ENCODE results near the gene ADCY2. TPM values are rescaled to one million over a fixed set of nuclear protein-coding genes. Genes with fewer than 3 reads are reported as not detected.

Gene ADCY2
- polyA plus RNA-seq, 1 of the 3 experiments (the other 2 are of a cell fraction): not detected

- TF ChIP-seq MEF2A (IDR thresholded peaks at IDR 0.05; ENCODE audit: borderline replicate concordance, low read depth) (no peak), TCF12 (IDR thresholded peaks at IDR 0.05) (no peak), MXI1 (IDR thresholded peaks at IDR 0.05; ENCODE audit: low read depth, low read length) (no peak), TEAD4 (IDR thresholded peaks at IDR 0.05; ENCODE audit: borderline replicate concordance, insufficient read depth) (no peak), POLR2AphosphoS5 (IDR thresholded peaks at IDR 0.05; ENCODE audit: low read depth, low read length) (no peak), TAF1 (IDR thresholded peaks at IDR 0.05; ENCODE audit: borderline replicate concordance, low read depth, low read length) (no peak)
Observed at GRCh38 chr5:7857926-7858632, 462.1 kb downstream of the ADCY2 start (continued).

GRCh38 chr5:7866196-7866595, 470.3 kb downstream of the ADCY2 start:
- H3K27me3 ChIP-seq (ENCODE audit: insufficient read depth): no peaks in the 10 kb centered on the region
- H4K20me1 ChIP-seq (ENCODE audit: insufficient read depth): peaks cover 11% of the 10 kb centered on the region
- DNase-seq: no peak
- no peak for TF ChIP-seq TEAD4 (IDR thresholded peaks at IDR 0.05; ENCODE audit: borderline replicate concordance, insufficient read depth)
- no peak for TF ChIP-seq USF2 (IDR thresholded peaks at IDR 0.05; ENCODE audit: borderline replicate concordance, low read depth, low read length)
- TF ChIP-seq RXRA (IDR thresholded peaks at IDR 0.05; ENCODE audit: borderline replicate concordance, low read depth): no peak
- TF ChIP-seq, protein P1, sequence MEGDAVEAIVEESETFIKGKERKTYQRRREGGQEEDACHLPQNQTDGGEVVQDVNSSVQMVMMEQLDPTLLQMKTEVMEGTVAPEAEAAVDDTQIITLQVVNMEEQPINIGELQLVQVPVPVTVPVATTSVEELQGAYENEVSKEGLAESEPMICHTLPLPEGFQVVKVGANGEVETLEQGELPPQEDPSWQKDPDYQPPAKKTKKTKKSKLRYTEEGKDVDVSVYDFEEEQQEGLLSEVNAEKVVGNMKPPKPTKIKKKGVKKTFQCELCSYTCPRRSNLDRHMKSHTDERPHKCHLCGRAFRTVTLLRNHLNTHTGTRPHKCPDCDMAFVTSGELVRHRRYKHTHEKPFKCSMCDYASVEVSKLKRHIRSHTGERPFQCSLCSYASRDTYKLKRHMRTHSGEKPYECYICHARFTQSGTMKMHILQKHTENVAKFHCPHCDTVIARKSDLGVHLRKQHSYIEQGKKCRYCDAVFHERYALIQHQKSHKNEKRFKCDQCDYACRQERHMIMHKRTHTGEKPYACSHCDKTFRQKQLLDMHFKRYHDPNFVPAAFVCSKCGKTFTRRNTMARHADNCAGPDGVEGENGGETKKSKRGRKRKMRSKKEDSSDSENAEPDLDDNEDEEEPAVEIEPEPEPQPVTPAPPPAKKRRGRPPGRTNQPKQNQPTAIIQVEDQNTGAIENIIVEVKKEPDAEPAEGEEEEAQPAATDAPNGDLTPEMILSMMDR (IDR thresholded peaks at IDR 0.05): no peak
- TF ChIP-seq, protein P2, sequence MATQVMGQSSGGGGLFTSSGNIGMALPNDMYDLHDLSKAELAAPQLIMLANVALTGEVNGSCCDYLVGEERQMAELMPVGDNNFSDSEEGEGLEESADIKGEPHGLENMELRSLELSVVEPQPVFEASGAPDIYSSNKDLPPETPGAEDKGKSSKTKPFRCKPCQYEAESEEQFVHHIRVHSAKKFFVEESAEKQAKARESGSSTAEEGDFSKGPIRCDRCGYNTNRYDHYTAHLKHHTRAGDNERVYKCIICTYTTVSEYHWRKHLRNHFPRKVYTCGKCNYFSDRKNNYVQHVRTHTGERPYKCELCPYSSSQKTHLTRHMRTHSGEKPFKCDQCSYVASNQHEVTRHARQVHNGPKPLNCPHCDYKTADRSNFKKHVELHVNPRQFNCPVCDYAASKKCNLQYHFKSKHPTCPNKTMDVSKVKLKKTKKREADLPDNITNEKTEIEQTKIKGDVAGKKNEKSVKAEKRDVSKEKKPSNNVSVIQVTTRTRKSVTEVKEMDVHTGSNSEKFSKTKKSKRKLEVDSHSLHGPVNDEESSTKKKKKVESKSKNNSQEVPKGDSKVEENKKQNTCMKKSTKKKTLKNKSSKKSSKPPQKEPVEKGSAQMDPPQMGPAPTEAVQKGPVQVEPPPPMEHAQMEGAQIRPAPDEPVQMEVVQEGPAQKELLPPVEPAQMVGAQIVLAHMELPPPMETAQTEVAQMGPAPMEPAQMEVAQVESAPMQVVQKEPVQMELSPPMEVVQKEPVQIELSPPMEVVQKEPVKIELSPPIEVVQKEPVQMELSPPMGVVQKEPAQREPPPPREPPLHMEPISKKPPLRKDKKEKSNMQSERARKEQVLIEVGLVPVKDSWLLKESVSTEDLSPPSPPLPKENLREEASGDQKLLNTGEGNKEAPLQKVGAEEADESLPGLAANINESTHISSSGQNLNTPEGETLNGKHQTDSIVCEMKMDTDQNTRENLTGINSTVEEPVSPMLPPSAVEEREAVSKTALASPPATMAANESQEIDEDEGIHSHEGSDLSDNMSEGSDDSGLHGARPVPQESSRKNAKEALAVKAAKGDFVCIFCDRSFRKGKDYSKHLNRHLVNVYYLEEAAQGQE (IDR thresholded peaks at IDR 0.05; ENCODE audit: low read depth, low read length): no peak
- no peak for TF ChIP-seq USF1 (IDR thresholded peaks at IDR 0.05; ENCODE audit: borderline replicate concordance, low read depth)
- TF ChIP-seq RCOR1 (IDR thresholded peaks at IDR 0.05; ENCODE audit: low read length): no peak
- TF ChIP-seq GATA2 (CRISPR knock-in tag; IDR thresholded peaks at IDR 0.05): no peak
- TF ChIP-seq NRF1 (IDR thresholded peaks at IDR 0.05; ENCODE audit: low read depth, low read length): no peak
- no peak for TF ChIP-seq NFIC (IDR thresholded peaks at IDR 0.05; ENCODE audit: borderline replicate concordance)
- TF ChIP-seq ELF1 (IDR thresholded peaks at IDR 0.05): no peak
- TF ChIP-seq YY1 (IDR thresholded peaks at IDR 0.05; ENCODE audit: low read depth): no peak
- TF ChIP-seq SMC3 (IDR thresholded peaks at IDR 0.05; ENCODE audit: low read depth, low read length): no peak
- no peak for TF ChIP-seq RAD21 (IDR thresholded peaks at IDR 0.05; ENCODE audit: low read length)
- no peak for TF ChIP-seq RFX5 (IDR thresholded peaks at IDR 0.05; ENCODE audit: low read length)
- no peaks in the 10 kb centered on the region for H3K9me2 ChIP-seq
- H3K36me3 ChIP-seq (replicated peaks in 1 of 2; ENCODE audit: control insufficient read depth in 1 of 2, insufficient read depth in 2 of 2, low read length in 1 of 2): peaks cover 39 to 47% of the 10 kb centered on the region in 2 experiments
- no peak overlapping the region for H3K27ac ChIP-seq (ENCODE audit: low read depth in 2 of 2, low read length in 1 of 2)
- peaks cover 0 to 12% of the 10 kb centered on the region in 2 experiments; a peak in 2 of 4 replicates for H3K4me1 ChIP-seq (ENCODE audit: control insufficient read depth in 1 of 2, insufficient read depth in 2 of 2, low read depth in 1 of 2, low read length in 1 of 2)
- CTCF ChIA-PET: interaction anchor here (5.3 kb wide), 1 partner anchor 9 kb away, joined by 34 read pairs; no protein-coding TSS in a partner anchor
- H3F3A ChIP-seq (replicated peaks; ENCODE audit: insufficient read depth): no peaks in the 10 kb centered on the region
- no peak overlapping the region for H3K9ac ChIP-seq
- no peak overlapping the region for H3K4me2 ChIP-seq
- POLR2A ChIA-PET: no interaction called here
- WGBS (ENCODE audit: low lambda C conversion rate): 90% methylated on average over 2 of the region's 2 CpGs
- peaks cover 63% of the 10 kb centered on the region for H3K79me2 ChIP-seq (ENCODE audit: insufficient read depth)
- no peak overlapping the region for H3K4me3 ChIP-seq (ENCODE audit: low read depth in 2 of 2, low read length in 1 of 2)
- no peak overlapping the region for H2AFZ ChIP-seq (ENCODE audit: low read depth)
- H3K9me3 ChIP-seq: no peaks in the 10 kb centered on the region

Data from SK-N-SH (cell line).